Inferior parietal cortex (tissue), 1 donor: ENCODE results near the gene NFKB1.
"Not testable (repeated sequence)": the region's sequence is repeated elsewhere in the genome, so short reads cannot be mapped to it uniquely, and the experiment has no call there.

Experiments used
- DNase-seq: peaks from one replicate; pipeline ENCODE4 v3.0.0-alpha.2; 2016; ENCODE audit errors: extremely low spot score

Gene NFKB1

DNA sequence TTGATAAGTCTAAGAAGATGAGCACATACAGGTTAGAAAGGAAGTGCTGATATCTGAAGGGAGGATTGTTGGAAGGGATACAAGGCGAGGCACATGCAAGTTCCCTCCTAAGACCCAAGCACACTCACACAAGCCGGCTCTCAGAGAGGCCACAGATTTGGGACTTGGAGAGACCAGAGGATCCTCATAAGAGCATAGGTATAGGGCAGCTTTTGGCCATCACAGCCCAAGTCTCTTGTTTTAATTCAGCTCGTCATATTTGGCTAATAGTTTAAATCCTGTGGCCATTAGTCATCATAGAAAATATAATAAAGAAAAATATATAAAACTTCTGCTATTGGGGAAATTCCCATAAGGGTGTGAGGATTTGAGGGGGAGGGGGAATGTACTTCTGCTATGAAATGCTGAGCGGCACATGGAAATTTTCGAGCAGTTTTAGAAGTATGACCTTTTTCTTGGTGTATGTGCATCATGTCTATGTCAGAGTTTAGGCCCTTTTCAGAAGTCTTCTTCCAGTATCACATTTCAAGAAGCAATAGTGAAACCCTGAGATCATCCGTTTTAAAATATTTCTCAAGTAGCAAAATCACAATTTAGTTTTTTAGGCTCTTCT, 97.7 kb downstream of the NFKB1 start:
- DNase-seq: no peak

DNA sequence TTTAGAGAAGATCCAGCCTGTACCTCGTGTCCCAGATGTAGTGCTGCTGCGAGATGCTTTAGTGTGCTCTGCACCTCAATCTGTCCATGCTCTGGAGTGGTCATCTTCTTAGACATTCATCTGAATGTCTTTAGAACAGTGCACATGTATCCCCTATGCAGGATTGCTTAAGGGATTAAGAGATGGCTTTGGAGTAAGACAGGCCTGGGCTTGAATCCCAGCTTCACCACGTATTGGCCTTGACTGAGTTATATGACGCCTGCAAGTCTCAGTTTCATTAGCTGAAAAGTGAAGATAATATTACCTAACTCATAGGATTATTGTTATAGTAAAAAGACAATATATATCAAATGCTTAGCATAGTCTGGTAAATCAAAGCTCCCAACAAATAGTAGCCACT, 98.3 kb downstream of the NFKB1 start:
- DNase-seq: no peak

DNA sequence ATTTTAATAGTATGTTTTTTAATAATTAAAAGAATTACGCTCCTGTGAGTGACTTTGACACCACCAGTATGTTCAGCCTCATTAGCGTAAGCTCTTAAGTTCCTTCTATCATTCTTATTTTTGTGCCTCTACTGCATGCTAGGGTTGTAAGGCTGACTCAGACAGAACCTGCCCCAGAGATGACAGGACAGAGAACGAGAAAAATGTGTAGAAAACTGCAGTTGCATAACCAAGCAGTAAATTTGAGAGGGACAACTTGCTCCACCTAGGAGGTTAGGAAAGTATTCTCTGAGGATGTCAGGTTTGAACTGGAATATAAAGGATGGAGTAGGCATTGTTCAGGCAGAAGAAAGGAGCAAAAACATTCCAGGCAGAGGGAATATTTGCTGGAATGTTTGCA, 98.7 kb downstream of the NFKB1 start:
- no peak for DNase-seq

DNA sequence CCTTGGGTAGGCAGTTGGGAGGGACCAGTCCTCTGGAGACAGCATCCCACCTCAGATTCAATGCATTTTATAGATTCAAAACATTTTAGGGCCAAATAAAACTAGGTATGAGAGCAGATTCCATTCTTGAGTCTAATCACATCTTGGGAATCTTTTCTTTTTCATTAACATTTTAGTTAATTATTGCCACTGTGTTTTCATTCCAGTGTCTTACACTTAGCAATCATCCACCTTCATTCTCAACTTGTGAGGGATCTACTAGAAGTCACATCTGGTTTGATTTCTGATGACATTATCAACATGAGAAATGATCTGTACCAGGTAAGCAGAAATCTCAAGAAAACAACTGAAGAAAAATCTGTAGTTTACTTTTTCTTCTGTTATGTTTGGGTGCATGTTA, 99.5 kb downstream of the NFKB1 start:
- no peak for DNase-seq

DNA sequence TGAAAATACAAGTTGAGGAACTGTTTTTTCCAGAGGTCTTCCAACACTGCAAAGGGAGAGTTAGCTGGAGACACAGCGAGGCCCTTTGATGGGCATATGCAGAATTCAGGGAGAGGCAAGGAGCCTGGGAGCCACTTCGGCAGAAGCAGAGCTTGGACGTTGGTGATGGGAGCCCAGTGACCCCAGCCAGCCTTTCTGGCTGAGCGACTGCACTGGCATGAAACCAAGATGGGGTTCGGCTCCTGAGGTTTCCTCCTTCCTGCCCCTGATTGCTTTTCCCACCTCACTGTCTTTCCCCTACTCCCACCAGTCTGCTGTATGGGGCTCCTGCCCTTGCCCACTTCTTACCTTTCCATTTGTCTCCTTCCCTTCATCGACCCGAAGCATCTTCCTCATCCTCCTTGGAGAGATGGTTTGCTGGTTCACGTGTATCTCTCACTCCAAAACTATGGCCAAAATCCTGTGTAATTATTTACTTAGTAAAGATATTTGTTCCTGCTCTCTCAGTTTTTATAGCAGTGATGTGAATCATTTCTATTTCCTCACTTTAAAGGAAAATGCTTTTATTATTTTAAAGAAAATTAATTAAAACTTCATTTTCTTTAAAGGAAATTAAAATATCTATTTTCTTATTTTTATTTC, 100.5 kb downstream of the NFKB1 start:
- DNase-seq: no peak

DNA sequence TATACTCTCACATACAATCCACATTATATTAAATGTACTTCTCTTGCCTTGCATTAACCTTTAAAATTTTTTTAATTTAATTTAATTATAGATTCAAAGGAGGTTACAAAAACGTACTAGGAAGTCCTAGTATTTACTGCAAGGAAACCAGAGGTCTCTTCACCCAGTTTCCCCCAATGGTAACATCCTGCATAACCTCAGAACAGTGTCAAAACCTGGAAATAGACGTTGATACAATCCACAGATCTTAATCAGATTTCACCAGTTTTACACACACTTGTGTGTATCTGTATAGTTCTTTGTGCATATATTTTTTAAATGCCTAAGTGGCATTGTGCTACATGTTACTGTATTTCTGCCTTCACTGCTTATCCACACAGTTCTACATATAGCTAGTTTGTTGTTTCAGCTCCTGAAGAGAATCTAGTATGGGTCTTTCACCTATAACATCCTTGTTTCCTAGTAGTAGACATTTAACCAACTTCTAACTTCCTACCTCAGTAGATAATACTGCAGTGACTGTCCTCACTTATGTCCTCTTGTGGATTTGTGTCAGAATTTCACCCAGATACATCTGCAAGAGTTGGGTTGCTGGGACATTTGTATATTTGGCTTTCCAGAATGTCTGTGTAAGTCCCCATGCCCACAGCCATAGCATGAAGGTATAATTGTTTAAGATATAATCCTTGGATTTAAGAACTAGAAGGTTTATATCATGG, 103.2 kb downstream of the NFKB1 start:
- DNase-seq: no peak

DNA sequence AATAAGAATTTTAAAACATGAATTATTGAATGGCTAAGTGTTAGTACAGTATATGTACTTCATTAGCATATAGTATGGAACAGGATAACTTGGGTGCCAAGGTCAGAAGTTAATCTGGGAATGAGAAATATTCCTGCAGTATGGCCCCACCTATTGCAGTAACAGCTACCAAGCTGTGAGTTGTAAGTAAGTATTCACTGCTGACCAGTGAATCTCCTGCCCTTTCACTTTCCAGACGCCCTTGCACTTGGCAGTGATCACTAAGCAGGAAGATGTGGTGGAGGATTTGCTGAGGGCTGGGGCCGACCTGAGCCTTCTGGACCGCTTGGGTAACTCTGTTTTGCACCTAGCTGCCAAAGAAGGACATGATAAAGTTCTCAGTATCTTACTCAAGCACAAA, 105.1 kb downstream of the NFKB1 start:
- DNase-seq: no peak

DNA sequence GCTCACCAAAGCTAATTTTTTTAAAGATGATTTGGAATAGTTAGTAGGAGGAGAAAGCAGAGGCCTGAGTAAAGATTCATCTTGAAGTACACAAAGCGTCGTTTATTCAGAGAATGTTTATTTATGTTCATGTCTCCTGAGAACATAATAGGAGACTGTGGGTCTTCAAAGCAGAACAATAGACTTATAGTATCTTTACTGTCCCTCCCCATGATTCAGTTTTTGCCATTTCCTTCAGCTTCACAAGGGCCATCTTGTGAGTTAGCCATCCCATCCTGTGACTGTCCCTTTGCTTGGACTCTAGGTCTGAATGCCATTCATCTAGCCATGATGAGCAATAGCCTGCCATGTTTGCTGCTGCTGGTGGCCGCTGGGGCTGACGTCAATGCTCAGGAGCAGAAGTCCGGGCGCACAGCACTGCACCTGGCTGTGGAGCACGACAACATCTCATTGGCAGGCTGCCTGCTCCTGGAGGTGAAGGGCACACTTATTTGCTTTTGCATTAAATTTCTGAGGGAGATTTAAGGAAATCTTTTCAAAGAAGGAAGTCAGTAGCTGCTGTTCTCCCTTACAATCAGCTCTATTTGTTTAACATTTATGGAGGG, 105.8 kb downstream of the NFKB1 start:
- no peak for DNase-seq

DNA sequence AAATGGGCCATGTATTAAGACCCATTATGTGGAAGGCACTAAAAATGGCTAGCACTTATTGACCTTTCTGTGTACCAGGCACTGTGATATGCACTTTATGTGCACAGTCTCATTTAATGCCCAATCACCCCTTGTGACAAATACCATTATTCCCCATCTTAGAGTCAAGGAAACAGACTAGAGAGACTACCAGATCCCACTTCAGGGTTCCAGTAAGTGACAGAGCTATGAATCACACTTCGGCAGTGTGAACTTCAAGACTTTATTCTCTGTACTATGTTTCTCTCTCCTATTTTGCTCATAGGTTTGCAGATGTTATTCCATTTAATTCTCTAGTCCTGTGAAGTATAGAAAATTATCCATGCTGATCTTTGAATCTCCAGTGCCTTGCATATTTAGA, 107.0 kb downstream of the NFKB1 start:
- no peak for DNase-seq

DNA sequence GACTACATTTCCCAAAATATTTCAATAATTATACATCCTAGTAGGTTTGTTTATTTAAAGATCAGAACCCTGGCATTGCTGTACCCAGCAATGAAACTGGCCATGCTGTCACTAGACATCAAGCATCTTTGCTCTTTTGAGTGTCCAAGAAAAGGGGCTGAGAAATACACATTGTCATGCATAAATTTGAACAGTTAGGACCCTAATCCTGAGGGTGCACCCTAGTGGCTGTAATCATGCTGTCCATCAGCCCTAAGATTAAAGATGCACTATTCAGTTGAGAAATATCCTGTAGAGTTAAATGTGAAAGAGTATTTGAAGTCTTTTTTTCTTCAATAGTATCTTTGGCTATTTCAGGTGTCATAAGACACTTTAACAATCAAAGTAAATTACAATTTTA, 108.8 kb downstream of the NFKB1 start:
- DNase-seq: no peak

DNA sequence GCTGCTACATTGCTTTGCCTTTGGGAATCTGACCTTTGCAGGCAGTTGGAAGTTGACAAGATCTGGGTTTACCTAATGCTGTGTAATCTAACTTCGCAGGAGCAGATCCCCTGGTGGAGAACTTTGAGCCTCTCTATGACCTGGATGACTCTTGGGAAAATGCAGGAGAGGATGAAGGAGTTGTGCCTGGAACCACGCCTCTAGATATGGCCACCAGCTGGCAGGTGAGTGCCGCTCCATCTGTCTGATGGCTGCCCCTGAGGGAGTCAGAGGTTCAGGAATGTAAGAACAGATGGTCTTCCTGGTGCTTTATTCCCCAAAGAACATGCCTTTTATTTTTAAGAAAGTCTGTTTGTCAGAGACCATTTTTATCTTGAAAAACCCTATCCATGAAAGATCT, 109.3 kb downstream of the NFKB1 start:
- DNase-seq: no peak

DNA sequence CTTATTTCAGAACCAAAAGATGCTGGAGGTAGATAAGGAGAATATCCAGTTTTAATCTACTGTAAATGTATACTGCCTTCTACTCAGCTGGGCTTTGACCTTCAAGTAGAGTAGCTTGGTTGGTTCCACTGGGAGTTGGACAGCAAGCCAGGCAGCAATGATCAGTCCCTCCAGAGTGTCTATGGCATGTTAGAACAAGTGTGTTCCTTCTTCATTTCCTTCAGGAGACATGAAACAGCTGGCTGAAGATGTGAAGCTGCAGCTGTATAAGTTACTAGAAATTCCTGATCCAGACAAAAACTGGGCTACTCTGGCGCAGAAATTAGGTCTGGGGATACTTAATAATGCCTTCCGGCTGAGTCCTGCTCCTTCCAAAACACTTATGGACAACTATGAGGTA, 111.1 kb downstream of the NFKB1 start:
- no peak for DNase-seq

DNA sequence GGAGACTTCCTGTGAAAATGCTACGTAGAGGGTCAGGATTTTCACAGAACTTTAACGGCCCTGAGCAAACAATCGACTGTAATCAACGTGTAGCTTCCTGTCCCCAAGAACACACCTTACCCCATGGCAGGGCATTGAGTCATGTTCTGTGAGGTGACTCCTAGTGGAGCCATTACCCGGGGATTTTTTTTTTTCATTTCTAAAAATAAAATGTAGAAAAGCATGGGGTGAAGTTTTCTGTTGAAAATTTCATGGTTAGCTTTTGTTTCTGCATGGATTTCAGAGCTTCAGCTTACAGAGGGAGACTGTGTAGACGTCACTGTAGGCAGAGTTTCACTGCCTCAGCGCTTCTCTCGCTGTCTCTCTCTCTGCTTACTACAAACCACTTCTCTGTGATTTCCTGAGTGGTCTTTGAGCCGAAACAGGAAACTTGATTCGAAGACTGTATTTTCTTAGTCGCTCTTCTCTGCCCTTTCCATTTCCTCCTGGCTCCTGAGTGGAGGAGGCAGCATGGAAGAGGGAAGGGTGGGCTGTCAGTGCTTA, 111.7 kb downstream of the NFKB1 start:
- DNase-seq: no peak

DNA sequence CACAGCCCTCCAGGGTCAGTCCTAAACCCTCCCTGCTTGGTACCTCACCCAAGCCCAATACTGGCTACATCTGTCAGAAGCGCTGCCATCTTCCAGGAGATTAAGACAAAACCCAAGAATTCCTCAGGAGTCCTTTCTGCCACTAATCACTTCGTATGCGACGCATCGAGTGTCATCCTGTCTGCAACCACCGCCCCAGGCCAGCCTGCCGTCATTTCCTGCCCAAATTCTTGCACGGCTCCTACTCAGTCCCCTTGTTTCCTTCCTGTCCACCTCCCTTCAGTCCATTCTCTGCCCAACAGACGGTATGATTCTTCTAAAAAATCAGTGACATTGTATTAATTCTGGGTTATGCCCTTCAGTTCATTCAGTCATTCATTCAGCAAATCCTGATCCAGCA, 113.6 kb downstream of the NFKB1 start:
- no peak for DNase-seq

DNA sequence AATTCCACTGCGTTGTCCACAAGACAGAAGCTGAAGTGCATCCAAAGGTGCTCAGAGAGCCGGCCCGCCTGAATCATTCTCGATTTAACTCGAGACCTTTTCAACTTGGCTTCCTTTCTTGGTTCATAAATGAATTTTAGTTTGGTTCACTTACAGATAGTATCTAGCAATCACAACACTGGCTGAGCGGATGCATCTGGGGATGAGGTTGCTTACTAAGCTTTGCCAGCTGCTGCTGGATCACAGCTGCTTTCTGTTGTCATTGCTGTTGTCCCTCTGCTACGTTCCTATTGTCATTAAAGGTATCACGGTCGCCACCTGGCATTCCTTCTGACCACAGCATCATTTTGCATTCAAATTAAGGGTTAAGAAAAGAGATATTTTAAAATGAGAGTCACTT, 115.5 kb downstream of the NFKB1 start:
- DNase-seq: no peak

DNA sequence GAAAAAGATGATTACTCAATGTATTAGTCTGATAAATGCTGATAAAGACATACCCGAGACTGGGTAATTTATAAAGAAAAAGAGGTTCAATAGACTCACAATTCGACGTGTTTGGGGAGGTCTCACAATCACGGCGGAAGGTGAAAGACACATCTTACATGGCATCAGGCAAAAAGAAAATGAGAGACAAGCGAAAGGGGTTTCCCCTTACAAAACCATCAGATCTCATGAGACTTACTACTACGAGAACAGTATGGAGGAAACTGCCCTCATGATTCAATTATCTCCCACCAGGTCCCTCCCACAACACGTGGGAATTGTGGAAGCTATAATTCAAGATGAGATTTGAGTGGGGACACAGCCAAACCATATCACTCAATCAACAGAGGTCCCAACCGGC, 117.9 kb downstream of the NFKB1 start:
- not testable (repeated sequence) for DNase-seq

DNA sequence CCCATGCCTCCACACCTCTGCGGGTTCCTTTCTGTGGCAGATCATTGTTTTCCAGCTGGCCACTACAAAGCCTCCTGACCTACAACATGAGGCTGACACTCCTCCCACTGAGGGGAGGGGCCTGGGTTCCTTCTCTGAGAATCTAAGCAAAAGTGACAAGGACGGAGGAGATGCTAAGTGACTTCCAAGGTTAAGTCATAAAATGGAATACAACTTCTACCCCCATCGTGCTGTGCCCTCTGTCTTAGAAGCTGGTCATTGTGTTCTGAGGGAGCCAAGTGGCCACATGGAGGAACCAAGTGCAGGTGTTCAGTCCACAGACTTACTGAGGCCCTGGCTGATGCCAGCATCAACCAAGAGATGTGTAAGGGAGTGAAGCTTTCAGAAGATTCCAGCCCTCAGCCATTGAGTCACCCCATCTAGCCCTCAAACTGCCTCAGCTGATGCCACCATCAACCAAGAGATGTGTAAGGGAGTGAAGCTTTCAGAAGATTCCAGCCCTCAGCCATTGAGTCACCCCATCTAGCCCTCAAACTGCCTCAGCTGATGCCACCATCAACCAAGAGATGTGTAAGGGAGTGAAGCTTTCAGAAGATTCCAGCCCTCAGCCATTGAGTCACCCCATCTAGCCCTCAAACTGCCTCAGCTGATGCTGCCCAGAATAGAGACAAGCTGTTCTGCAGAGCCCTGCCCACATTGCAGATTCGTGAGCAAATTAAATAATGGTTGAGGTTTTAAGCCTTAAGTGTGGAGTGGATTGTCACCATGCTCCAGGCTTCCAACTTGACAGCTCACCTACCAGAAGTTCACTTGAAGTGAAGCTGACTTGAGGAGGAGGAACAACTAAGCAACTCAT, 118.8 kb downstream of the NFKB1 start:
- not testable (repeated sequence) for DNase-seq

DNA sequence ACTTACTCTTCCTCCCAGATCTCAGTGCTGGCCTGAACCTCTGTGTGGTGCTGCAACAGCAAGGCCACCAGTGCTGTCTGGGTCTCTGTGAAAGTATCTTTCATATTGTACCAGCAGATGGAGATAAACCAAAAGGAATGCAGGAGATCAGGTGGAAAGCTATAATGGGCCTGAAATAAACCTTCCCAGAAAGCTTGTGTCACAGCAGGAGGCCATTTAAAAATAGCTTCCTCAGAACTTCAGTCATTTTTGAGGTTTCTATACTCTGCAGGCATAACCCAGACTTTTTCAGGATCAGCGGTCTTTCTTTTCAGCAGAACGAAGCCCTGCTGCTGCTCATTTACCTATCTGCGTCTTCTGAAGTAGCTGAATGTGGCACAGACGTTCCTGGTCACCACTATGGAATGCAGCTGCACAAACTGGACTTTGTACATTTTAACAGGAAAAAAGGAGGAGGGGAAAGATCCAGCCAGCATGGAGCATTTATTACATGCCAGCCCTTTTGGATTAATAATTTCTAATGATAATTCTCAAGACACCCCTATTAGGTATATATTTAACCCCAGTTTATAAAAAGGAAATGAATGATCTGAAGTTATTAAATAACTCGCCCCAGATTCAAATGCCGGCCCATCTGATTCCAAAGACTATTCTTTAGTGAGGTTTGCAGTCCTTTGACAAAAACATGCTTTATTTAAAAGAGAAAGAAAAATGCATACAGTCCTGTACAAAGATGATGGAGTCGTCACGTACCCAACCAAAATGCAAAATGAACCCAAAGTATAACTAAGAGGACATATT, 119.7 kb downstream of the NFKB1 start:
- DNase-seq: peak; percentile 80

DNA sequence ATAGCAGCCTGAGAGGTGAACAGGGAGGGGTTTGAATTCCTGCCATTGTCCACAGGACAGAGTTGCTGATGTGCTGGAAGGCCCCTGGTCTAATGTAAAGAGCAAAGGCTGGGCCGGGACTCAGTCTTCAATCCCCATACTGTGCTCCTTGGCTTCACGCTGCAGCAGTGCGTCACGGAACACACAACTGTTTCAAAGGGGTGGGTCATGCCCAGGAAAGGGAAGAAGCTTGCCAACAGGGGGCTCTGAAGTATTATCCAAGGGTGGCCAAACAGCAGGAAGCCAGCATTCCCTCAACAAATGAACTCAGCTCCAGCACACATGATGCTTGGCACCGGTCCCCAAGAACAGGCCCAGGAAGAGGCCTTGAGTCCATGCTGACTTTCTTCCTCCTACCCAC, 122.5 kb downstream of the NFKB1 start:
- no peak for DNase-seq

DNA sequence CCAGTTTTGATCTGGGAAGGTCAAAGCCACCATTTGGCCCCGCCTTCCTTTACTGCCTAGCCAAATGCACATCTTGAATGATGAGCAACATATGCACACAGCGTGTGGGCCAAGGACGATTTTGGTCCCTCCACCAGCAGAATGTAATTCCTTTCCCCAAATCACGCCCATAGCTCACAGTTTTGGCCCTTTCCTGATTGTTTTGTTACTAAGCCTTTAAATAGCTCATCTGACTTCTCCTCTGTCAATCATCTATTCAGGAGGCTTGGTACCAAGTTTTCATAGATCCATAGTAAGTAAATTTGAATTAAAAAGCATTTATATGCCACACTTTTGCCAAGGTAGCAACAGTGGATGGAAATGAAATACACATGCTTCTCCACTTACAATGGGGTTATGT, 123.3 kb downstream of the NFKB1 start:
- DNase-seq: no peak
